Esophagus muscularis mucosa (tissue), 4 donors: ENCODE measurements around the gene FRY.

Experiments
- CTCF ChIP-seq, 3 experiments: fragments of 200-600 bp in 2 of 3; fragments of 450-650 bp in 1 of 3; sonication (generic) in 2 of 3; IDR thresholded peaks; one replicate each; pipeline ENCODE4 v1.5.1; 2017 to 2019; ENCODE audit warnings: antibody characterized with exemption in 3 of 3, mild to moderate bottlenecking in 2 of 3, moderate library complexity in 1 of 3
- EP300 ChIP-seq: sonication (generic); formaldehyde crosslinking; IDR thresholded peaks from one replicate; pipeline ENCODE4 v1.6.1; 2017; ENCODE audit warnings: antibody characterized with exemption
- POLR2A ChIP-seq: fragments of 450-650 bp; IDR thresholded peaks from one replicate; pipeline ENCODE4 v1.6.1; 2017; ENCODE audit warnings: antibody characterized with exemption, moderate library complexity, mild to moderate bottlenecking, low read depth
- POLR2AphosphoS5 ChIP-seq, 2 donors: sonication (generic); formaldehyde crosslinking; IDR thresholded peaks; one replicate each; pipeline ENCODE4 v1.6.1; 2017; ENCODE audit warnings: antibody characterized with exemption in 2 of 2

GRCh38 chr13:32305646-32306045 lies 274.1 kb downstream of the FRY start:
- TF ChIP-seq POLR2A = no peak
- no peak for TF ChIP-seq CTCF (IDR thresholded peaks at IDR 0.05)
- TF ChIP-seq POLR2AphosphoS5 (IDR thresholded peaks at IDR 0.05) = no peak
- TF ChIP-seq EP300 = no peak
